Liver (tissue), 9 donors: Measurements from ENCODE around the gene ROBO3. TPM values are rescaled to one million over a fixed set of nuclear protein-coding genes. Genes with fewer than 3 reads are reported as not detected.

Experiments
- DNase-seq: peaks from one replicate; pipeline ENCODE4 v3.0.0-alpha.2; 2017; ENCODE audit warnings: low spot score
- H3K27ac ChIP-seq, 2 donors: one replicate each; pipeline ENCODE4 v1.7.0; 2013; ENCODE audit warnings: inconsistent platforms in 2 of 2, low read length in 2 of 2, control low read depth in 1 of 2, low read depth in 1 of 2, mild to moderate bottlenecking in 1 of 2
- H3K27me3 ChIP-seq, 4 donors: one replicate each; pipeline versions ENCODE4 v1.6.1 to v1.7.0; 2013; ENCODE audit warnings: low read length in 3 of 4, inconsistent platforms in 1 of 4, mild to moderate bottlenecking in 1 of 4, moderate library complexity in 1 of 4; ENCODE audit not compliant: control insufficient read depth in 4 of 4, insufficient read depth in 4 of 4
- H3K36me3 ChIP-seq, 4 donors: one replicate each; pipeline versions ENCODE4 v1.6.1 to v1.7.0; 2013; ENCODE audit warnings: low read length in 3 of 4, mild to moderate bottlenecking in 3 of 4, low read depth in 1 of 4, moderate library complexity in 1 of 4; ENCODE audit not compliant: control insufficient read depth in 4 of 4, insufficient read depth in 3 of 4
- H3K4me1 ChIP-seq, 4 donors: one replicate each; pipeline versions ENCODE4 v1.6.1 to v1.7.0; 2013; ENCODE audit warnings: low read length in 3 of 4, mild to moderate bottlenecking in 3 of 4, moderate library complexity in 1 of 4; ENCODE audit not compliant: control insufficient read depth in 4 of 4, insufficient read depth in 4 of 4
- H3K4me3 ChIP-seq, 3 donors: one replicate each; pipeline versions ENCODE4 v1.6.1 to v1.7.0; 2013; ENCODE audit warnings: low read length in 3 of 3, control low read depth in 1 of 3, low read depth in 1 of 3, mild to moderate bottlenecking in 1 of 3
- H3K9ac ChIP-seq, 2 donors: one replicate each; pipeline ENCODE4 v1.7.0; 2013; ENCODE audit warnings: low read length in 2 of 2, mild to moderate bottlenecking in 2 of 2, moderate library complexity in 2 of 2, control low read depth in 1 of 2, low read depth in 1 of 2
- H3K9me3 ChIP-seq, 4 donors: one replicate each; pipeline versions ENCODE4 v1.6.1 to v1.7.0; 2013; ENCODE audit warnings: low read length in 3 of 4; ENCODE audit not compliant: control insufficient read depth in 4 of 4
- CTCF ChIP-seq: fragments of 150-350 bp; IDR thresholded peaks from 2 replicates; pipeline ENCODE4 v1.5.1; 2017; ENCODE audit warnings: improper control_type of control experiment, low read depth, low read length; ENCODE audit not compliant: missing input control
- FOXA1 ChIP-seq: IDR thresholded peaks from 2 replicates; pipeline ENCODE4 v1.6.1; 2016; ENCODE audit warnings: antibody characterized with exemption
- GABPA ChIP-seq, 2 donors: IDR thresholded peaks in 1 of 2; conservative IDR thresholded peaks in 1 of 2; 2 replicates each; pipeline ENCODE4 v1.6.1; 2016; ENCODE audit warnings: antibody characterized with exemption in 2 of 2, mild to moderate bottlenecking in 1 of 2, moderate library complexity in 1 of 2
- HNF4A ChIP-seq, 2 donors: conservative IDR thresholded peaks; 2 replicates each; pipeline ENCODE4 v1.6.1; 2016; ENCODE audit warnings: antibody characterized with exemption in 2 of 2, mild to moderate bottlenecking in 2 of 2
- HNF4G ChIP-seq: IDR thresholded peaks from 2 replicates; pipeline ENCODE4 v1.6.1; 2016; ENCODE audit warnings: antibody characterized with exemption
- JUND ChIP-seq, 2 donors: IDR thresholded peaks; 2 replicates each; pipeline ENCODE4 v1.6.1; 2016; ENCODE audit warnings: antibody characterized with exemption in 2 of 2
- NR2F2 ChIP-seq: IDR thresholded peaks from 2 replicates; pipeline ENCODE4 v1.6.1; 2016; ENCODE audit warnings: antibody characterized with exemption
- RAD21 ChIP-seq, 2 donors: IDR thresholded peaks; 2 replicates each; pipeline ENCODE4 v1.6.1; 2016; ENCODE audit warnings: antibody characterized with exemption in 2 of 2, mild to moderate bottlenecking in 2 of 2
- RXRA ChIP-seq, 2 donors: IDR thresholded peaks; 2 replicates each; pipeline ENCODE4 v1.6.1; 2017 to 2018; ENCODE audit warnings: antibody characterized with exemption in 2 of 2, mild to moderate bottlenecking in 1 of 2
- SP1 ChIP-seq: IDR thresholded peaks from 2 replicates; pipeline ENCODE4 v1.6.1; 2018; ENCODE audit warnings: antibody characterized with exemption, mild to moderate bottlenecking
- TAF1 ChIP-seq: conservative IDR thresholded peaks from 2 replicates; pipeline ENCODE4 v1.6.1; 2016; ENCODE audit warnings: antibody characterized with exemption, mild to moderate bottlenecking
- YY1 ChIP-seq: IDR thresholded peaks from 2 replicates; pipeline ENCODE4 v1.6.1; 2016; ENCODE audit warnings: antibody characterized with exemption, mild to moderate bottlenecking
- ZBTB33 ChIP-seq: IDR thresholded peaks from 2 replicates; pipeline ENCODE4 v1.6.1; 2016; ENCODE audit warnings: antibody characterized with exemption
- WGBS: extraction: QIAGEN DNeasy Blood & Tissue Kit; methylation state at CpG from one replicate; pipeline ENCODE4 v1.1.7; 2013; 5-methylcytosine and 5-hydroxymethylcytosine counted together
- polyA plus RNA-seq, 2 donors: library from polyadenylated mRNA; stranded (reverse) in 1 of 2; unstranded in 1 of 2; fragments of 200-250 nt in 1 of 2; fragments of >200 nt in 1 of 2; fragmentation: Nextera tagmentation in 1 of 2; extraction: Ambion mirVana in 1 of 2; gene quantifications; one replicate each; pipeline versions ENCODE4 v1.2.1 to v1.2.3, GENCODE V29; 2013 to 2015
- total RNA-seq, 2 donors: library from RNA; depleted of rRNA; stranded (reverse); fragments of >200 nt; gene quantifications; one replicate each; pipeline ENCODE4 v1.2.3, GENCODE V29; 2014
- TF ChIP-seq, protein P1 (sequence below): IDR thresholded peaks from 2 replicates; pipeline ENCODE4 v1.6.1; 2016; ENCODE audit warnings: antibody characterized with exemption, mild to moderate bottlenecking
- TF ChIP-seq, protein P2 (sequence below): IDR thresholded peaks from 2 replicates; pipeline ENCODE4 v1.6.1; 2016; ENCODE audit warnings: antibody characterized with exemption
- donor health status: healthy.
- donor health status: healthy.
- donor health status: healthy.
- donor health status: healthy.
- donor health status: healthy.

Gene ROBO3
- total and polyA plus RNA-seq, 4 donors = 1.1 to 2.2 (median 1.4) TPM

GRCh38 chr11:124892146-124892545 lies 26.9 kb downstream of the ROBO3 start:
- H3K27ac ChIP-seq = no peak overlapping the region
- H3K4me1 ChIP-seq = peaks cover 0 to 6% (median 1%) of the 10 kb centered on the region in 4 donors
- H3K9ac ChIP-seq = no peak overlapping the region
- TF ChIP-seq JUND (IDR thresholded peaks at IDR 0.05) (no peak), GABPA (IDR thresholded peaks at IDR 0.05 in 1 of 2, conservative IDR thresholded peaks at IDR 0.05 in 1 of 2) (no peak), RAD21 (IDR thresholded peaks at IDR 0.05) (no peak), HNF4A (conservative IDR thresholded peaks at IDR 0.05) (no peak), CTCF (no peak), TAF1 (no peak), ZBTB33 (no peak), RXRA (IDR thresholded peaks at IDR 0.05) (no peak), FOXA1 (no peak), YY1 (no peak), HNF4G (no peak), SP1 (no peak)
- TF ChIP-seq, protein P1, sequence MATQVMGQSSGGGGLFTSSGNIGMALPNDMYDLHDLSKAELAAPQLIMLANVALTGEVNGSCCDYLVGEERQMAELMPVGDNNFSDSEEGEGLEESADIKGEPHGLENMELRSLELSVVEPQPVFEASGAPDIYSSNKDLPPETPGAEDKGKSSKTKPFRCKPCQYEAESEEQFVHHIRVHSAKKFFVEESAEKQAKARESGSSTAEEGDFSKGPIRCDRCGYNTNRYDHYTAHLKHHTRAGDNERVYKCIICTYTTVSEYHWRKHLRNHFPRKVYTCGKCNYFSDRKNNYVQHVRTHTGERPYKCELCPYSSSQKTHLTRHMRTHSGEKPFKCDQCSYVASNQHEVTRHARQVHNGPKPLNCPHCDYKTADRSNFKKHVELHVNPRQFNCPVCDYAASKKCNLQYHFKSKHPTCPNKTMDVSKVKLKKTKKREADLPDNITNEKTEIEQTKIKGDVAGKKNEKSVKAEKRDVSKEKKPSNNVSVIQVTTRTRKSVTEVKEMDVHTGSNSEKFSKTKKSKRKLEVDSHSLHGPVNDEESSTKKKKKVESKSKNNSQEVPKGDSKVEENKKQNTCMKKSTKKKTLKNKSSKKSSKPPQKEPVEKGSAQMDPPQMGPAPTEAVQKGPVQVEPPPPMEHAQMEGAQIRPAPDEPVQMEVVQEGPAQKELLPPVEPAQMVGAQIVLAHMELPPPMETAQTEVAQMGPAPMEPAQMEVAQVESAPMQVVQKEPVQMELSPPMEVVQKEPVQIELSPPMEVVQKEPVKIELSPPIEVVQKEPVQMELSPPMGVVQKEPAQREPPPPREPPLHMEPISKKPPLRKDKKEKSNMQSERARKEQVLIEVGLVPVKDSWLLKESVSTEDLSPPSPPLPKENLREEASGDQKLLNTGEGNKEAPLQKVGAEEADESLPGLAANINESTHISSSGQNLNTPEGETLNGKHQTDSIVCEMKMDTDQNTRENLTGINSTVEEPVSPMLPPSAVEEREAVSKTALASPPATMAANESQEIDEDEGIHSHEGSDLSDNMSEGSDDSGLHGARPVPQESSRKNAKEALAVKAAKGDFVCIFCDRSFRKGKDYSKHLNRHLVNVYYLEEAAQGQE = no peak
- TF ChIP-seq, protein P2, sequence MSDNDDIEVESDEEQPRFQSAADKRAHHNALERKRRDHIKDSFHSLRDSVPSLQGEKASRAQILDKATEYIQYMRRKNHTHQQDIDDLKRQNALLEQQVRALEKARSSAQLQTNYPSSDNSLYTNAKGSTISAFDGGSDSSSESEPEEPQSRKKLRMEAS = no peak
- no peak overlapping the region for H3K4me3 ChIP-seq
- 89% methylated on average over 2 of the region's 2 CpGs for WGBS
- no peaks in the 10 kb centered on the region for H3K9me3 ChIP-seq
- no peaks in the 10 kb centered on the region for H3K27me3 ChIP-seq
- H3K36me3 ChIP-seq = no peaks in the 10 kb centered on the region
- DNase-seq = no peak

DNA sequence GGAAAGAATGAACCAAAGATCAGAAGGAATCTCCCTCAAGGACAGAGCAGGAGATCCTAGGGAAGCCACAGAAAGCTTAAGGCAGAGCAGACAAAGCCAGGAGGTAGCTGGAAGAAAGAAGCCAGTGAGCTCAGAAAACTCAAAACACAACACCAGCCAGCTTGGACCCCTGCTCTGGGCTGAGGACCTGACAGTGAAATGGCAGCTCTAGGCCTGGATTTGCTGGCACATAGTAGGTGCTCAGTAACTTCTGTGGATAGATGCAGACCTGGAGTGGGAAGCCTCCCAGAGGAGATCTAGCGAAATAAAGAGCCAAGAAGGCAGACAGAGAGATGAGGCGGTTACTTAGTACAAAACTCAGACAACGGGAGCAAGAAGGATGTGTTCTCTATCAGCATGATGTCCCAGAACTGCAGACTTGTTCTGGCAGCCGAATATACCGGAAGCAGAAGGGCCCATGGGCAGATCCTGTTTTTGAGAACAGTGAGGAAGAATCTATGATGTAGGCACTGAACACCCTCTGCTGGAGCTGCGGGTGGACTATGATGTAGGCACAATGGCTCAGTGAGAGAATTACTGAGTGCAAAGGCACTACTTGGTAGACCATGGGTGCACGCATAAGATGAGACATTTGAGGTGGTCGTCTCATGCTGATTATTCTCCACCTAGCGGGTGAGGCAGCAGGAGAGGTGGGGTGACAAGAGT lies 27.7 kb downstream of the ROBO3 start:
- H3K4me1 ChIP-seq = peaks cover 0 to 6% (median 1%) of the 10 kb centered on the region in 4 donors
- no peaks in the 10 kb centered on the region for H3K9me3 ChIP-seq
- H3K36me3 ChIP-seq = no peaks in the 10 kb centered on the region
- 78% methylated on average over 9 of the region's 9 CpGs for WGBS
- TF ChIP-seq NR2F2 = peak; percentile 46
- no peak for TF ChIP-seq ZBTB33
- peak; percentile 15 for TF ChIP-seq SP1
- peak; percentile 21 to 32 for TF ChIP-seq RAD21 (IDR thresholded peaks at IDR 0.05)
- H3K27me3 ChIP-seq = no peaks in the 10 kb centered on the region
- H3K9ac ChIP-seq = no peak overlapping the region
- no peak overlapping the region for H3K27ac ChIP-seq
- H3K4me3 ChIP-seq = no peak overlapping the region
- DNase-seq = no peak
